Activated CD8-positive, alpha-beta memory T cell treated with anti-CD3 and anti-CD28 coated beads for 4 hours (primary cell): ENCODE data around the gene ACAP1.

Experiments used
- DNase-seq, 2 donors: peaks; one replicate each; pipeline ENCODE4 v3.0.0-alpha.2; 2020; ENCODE audit warnings: low read depth in 2 of 2

ACAP1 gene, protein sequence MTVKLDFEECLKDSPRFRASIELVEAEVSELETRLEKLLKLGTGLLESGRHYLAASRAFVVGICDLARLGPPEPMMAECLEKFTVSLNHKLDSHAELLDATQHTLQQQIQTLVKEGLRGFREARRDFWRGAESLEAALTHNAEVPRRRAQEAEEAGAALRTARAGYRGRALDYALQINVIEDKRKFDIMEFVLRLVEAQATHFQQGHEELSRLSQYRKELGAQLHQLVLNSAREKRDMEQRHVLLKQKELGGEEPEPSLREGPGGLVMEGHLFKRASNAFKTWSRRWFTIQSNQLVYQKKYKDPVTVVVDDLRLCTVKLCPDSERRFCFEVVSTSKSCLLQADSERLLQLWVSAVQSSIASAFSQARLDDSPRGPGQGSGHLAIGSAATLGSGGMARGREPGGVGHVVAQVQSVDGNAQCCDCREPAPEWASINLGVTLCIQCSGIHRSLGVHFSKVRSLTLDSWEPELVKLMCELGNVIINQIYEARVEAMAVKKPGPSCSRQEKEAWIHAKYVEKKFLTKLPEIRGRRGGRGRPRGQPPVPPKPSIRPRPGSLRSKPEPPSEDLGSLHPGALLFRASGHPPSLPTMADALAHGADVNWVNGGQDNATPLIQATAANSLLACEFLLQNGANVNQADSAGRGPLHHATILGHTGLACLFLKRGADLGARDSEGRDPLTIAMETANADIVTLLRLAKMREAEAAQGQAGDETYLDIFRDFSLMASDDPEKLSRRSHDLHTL

DNA sequence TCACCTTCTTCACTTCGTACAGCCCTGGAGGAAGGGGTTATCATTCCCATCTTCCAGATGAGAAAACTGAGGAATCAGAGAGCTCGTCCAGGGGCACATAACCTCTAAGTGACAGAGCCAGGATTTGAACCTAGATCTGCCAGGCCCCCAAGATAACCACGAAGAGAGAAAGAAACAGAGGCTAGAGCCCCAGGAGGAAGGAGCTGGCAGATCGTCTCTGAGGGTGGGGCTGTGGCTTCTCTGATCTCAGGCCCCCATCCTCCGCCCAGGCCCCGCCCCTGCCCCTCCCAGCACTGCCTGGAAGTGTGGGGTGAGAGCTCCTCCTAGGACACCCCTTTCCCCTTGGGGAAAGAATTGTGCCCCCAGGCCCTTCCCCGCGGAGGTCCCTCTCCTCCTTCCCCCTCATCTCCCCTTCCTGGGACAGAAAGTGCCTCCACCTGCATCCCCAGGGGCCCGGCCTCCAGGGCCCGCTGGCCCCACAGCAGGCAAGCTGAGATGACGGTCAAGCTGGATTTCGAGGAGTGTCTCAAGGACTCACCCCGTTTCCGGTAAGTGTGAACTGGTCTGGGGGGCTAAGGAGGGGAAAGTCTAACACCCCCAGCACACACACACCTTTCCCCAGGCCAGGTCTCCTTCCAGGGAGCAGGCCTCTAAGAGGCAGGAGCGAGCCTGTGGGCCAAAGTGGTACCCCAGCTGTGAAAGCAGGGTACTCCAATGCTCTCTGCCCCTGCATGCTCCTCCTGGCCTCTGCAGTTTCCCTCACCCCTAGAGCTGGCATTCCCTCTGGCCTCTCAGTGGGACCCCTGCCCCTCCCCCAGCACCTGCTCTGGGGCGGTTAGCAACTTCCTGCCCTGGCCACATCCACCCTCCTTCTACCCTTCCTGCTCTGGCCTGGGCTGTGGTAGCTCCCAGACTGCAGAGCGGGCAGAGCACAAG lies at the start of gene ACAP1:
TSS of gene ACAP1 (plus strand) at position 290 of the 936 bp plus-strand sequence. CDS start at position 496, 206 bp downstream.
- DNase-seq = peak; percentile 69 to 70

DNA sequence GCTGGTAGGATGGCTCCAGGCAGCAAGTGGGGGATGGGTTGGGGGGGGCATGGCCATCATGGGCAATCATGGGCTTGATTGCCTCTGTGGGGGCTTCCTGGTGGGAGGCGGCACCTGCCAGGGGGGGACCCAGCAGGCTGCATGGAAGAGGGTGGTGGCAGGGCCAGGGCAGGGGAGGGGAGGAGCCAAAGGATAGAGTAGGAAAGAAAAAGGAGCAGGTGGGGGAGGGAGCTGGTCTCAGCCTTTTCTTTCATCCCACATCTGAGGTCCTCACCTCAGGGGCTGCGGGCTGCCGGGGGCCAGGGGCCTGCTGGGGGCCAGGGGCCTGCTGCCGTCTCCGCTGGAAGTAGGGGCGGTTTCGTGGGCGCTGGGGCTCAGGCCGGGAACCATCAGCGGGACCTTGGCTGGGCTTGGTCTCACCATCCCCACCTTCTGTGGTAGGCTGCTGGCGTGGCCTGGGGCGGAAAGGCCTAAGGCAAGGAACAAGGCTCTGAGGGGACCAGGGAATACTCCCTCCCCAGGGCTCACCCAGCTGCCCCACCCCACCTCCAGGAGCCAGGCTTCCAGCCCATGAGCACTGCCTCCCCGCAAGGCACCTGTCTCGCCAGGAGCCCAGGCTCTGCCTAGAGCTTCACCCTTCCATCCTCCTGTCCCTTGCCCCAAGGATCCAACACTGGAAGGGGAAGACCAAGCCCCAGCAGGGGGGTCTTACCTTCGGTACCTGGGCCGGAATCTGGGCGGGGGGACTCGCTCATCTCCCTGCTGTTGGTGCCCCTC lies 46.9 kb upstream of the ACAP1 start:
- DNase-seq = no peak

DNA sequence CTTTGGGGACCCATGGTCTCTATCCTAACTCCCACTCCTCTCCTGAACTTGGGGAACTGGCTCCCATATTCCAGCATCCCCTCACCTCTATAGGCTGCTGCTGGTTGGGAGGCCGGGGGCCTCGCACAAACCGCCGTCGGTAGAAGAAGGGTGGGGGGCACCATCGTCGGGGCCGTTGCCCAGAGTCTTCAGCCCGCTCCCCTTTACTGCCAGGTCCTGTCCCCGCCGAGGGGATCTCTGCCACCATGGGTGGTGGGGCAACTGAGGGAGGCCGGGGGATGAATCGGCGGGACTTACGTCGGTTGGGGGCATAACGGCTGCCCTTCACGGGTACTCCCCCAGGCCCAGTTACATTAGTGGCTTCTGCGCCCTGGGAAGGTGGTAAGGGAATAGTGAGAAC lies 46.2 kb upstream of the ACAP1 start:
- no peak for DNase-seq

GRCh38 chr17:7290685-7291084 lies 45.6 kb upstream of the ACAP1 start:
- DNase-seq = no peak

- DNase-seq = no peak
Observed at GRCh38 chr17:7292194-7292593, 44.1 kb upstream of the ACAP1 start.

DNA sequence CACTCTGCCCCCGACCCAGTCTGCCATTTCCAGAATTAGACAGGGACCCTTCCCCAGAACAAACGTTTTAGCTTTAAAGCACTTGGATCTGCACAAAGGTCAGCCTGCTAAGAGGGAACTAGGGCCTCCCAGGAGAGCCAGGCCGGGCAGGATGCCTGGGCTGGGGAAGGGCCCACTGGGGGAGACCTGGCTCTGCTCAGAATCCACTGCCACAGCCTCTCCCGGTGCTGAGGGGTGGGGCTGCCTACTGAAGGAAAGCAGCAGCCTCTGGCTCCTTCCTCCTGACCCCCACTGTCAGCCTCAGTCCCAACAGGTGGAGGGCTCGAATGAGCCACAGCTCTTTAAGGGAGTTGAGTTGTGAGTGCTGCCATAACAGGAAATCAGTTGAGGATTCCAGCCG lies 43.6 kb upstream of the ACAP1 start:
- no peak for DNase-seq

DNA sequence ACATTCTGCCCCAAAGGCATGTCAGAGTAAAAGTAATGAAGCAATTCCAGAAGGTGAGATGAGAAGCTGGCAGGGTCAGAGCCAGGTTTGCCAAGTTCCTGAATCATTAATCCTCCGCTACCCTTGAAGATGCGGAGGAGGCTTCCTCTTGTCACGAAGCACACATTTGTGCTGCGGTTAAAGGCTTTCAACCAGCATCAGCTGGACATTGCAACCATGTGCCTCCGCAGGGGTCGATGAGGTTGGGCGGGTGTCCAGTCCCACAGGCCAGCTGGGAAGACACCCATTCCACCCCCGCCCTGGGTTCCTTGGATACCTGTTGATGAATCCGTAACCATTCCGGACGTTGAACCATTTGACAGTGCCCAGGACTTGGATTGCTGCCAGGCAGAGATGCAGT lies 43.2 kb upstream of the ACAP1 start:
- no peak for DNase-seq

GRCh38 chr17:7293816-7294613 lies 42.3 kb upstream of the ACAP1 start:
- DNase-seq = no peak

GRCh38 chr17:7294614-7295153 lies 41.6 kb upstream of the ACAP1 start, which contains the start of gene YBX2:
TSS of gene YBX2 (minus strand) at chr17:7294639. CDS start at chr17:7294500, 139 bp downstream.
- peak in 1 of 2 donors; percentile 61 for DNase-seq

DNA sequence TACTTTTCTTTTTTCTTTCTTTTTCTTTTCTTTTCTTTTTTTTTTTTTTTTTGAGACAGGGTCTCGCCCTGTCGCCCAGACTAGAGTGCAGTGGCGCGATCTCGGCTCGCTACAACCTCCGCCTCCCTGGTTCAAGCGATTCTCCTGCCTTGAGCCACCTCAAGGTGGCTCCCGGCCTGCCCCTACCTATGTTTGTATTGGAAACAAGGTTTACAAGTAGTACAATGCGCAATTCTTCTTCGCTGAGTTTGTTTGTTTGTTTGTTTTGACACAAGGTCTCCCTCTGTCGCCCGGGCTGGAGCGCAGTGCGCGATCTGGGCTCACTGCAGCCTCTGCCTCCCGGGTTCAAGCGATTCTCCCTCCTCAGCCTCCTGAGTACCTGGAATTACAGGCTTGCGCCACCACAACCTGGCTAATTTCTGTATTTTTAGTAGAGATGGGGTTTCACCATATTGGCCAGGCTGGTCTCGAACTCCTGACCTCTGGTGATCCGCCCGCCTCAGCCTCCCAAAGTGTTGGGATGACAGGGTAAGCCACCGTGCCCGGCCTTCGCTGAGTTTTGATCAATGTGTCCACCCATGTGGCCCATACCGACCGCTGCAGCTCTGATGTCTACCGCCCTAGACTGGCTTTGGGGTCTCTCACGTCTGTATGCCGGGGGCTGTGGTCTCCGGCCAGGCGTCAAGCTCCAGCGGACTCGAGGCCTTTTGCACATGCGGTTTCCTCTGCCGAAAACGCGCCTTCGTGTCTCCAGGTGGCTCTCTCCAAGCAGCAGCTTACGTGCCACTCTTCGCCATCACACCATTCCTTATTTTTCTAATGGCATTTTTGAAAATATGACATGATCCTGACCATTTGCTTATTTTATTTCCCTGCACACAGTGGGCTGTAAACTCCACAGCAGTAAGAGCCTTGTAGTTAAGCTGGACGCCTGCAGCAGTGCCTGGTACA lies 40.8 kb upstream of the ACAP1 start:
- no peak for DNase-seq

- DNase-seq = no peak
Observed at GRCh38 chr17:7296189-7296861, 40.0 kb upstream of the ACAP1 start.

GRCh38 chr17:7304179-7304578 lies 32.1 kb upstream of the ACAP1 start:
- DNase-seq = no peak

DNA sequence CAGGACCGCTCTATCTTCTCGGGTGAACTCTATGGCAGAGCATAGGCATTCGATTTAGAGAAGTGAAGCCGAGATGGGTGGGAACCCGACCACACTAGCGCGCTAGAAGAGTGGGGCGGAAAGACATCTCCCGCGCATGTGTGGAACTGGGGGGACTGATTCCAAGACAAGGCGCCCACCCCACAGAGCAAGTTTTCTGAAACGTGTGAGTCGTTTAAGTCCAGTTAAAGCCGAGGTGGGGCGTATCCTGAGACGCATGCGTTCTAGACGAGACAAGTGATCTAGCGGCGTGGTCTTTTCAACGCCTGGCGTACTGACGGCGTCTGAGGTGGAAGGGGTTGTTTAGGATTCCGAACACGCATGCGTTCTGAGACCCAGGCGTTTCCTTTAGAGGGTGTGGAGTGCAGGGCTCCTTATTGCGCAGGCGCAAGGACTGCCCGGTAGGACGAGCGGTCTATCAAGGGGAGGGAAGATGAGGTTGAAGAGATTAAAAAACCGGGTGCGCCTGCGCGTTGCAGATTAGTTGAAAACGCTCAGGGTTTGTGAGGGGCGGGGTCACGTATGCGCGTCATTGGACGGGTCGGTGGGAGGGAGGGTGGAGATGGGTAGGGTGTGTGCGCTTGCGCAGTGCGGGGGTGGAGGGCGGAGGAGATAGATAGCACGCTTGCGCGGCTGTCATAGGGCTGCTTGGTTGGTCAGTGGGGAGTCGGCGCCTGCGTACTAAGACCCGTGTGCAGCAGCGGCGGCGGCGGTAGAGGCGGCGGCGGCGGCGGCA lies 29.2 kb upstream of the ACAP1 start, which contains the start of gene EIF5A:
TSS of gene EIF5A (plus strand) at position 718 of the 775 bp plus-strand sequence. CDS start 2,008 bp downstream, outside the sequence.
- DNase-seq = peak; percentile 100

GRCh38 chr17:7307686-7308624 lies 28.4 kb upstream of the ACAP1 start:
- no peak for DNase-seq

- peak; percentile 77 to 88 for DNase-seq
Observed at GRCh38 chr17:7308625-7309433, 27.5 kb upstream of the ACAP1 start.
